OCI-LY1 (cell line): ENCODE results near the gene SPINK7.

ENCODE experiments used
- H2AFZ ChIP-seq: fragments of 200-600 bp; sonication (generic), shearing (Covaris generic); 2 replicates; pipeline ENCODE4 v1.6.0; 2014; ENCODE audit warnings: antibody characterized with exemption, mild to moderate bottlenecking, low read length
- H3F3A ChIP-seq: fragments of 200-600 bp; sonication (generic), shearing (Covaris generic); 2 replicates; pipeline ENCODE4 v1.6.0; 2014; ENCODE audit warnings: mild to moderate bottlenecking, antibody characterized with exemption, low read length, moderate library complexity; ENCODE audit not compliant: insufficient read depth
- H3K27ac ChIP-seq: fragments of 200-600 bp; sonication (generic); 2 replicates; pipeline ENCODE4 v1.5.1; 2014; ENCODE audit warnings: low read length, mixed run types, mild to moderate bottlenecking, low read depth; ENCODE audit not compliant: poor library complexity, severe bottlenecking
- H3K27me3 ChIP-seq: fragments of 200-600 bp; sonication (generic); 2 replicates; pipeline ENCODE4 v1.6.0; 2014; ENCODE audit warnings: antibody characterized with exemption, mild to moderate bottlenecking, low read length, moderate library complexity; ENCODE audit not compliant: insufficient read depth
- H3K36me3 ChIP-seq: fragments of 200-600 bp; sonication (generic); 2 replicates; pipeline ENCODE4 v1.6.1; 2014; ENCODE audit warnings: mild to moderate bottlenecking, antibody characterized with exemption, low read length, moderate library complexity, mixed read lengths; ENCODE audit not compliant: insufficient read depth
- H3K4me1 ChIP-seq: fragments of 200-600 bp; sonication (generic); 2 replicates; pipeline ENCODE4 v1.5.1; 2014; ENCODE audit warnings: mild to moderate bottlenecking, low read length, moderate library complexity; ENCODE audit not compliant: insufficient read depth, severe bottlenecking
- H3K4me2 ChIP-seq: fragments of 200-600 bp; sonication (generic), shearing (Covaris generic); 2 replicates; pipeline ENCODE4 v1.6.1; 2014; ENCODE audit warnings: low read length
- H3K4me3 ChIP-seq: fragments of 200-600 bp; sonication (generic); 2 replicates; pipeline ENCODE4 v1.5.1; 2014; ENCODE audit warnings: low read length, low read depth, mild to moderate bottlenecking, mixed read lengths; ENCODE audit not compliant: poor library complexity, severe bottlenecking
- H3K79me2 ChIP-seq: fragments of 200-600 bp; shearing (Covaris generic); 2 replicates; pipeline ENCODE4 v1.6.1; 2016; ENCODE audit warnings: mixed run types, low read length, mixed read lengths; ENCODE audit not compliant: insufficient read depth
- H3K9ac ChIP-seq: fragments of 200-600 bp; sonication (generic), shearing (Covaris generic); 2 replicates; pipeline ENCODE4 v1.6.1; 2014; ENCODE audit warnings: mild to moderate bottlenecking, low read length, mixed read lengths
- H3K9me2 ChIP-seq: fragments of 200-600 bp; sonication (generic), shearing (Covaris generic); 2 replicates; pipeline ENCODE4 v1.6.1; 2014; ENCODE audit warnings: low read depth, mild to moderate bottlenecking, low read length, mixed read lengths
- H3K9me3 ChIP-seq: fragments of 200-600 bp; shearing (Covaris generic); 2 replicates; pipeline ENCODE4 v1.6.1; 2014; ENCODE audit warnings: low read length, mixed read lengths
- H4K20me1 ChIP-seq: fragments of 200-600 bp; sonication (generic), shearing (Covaris generic); 2 replicates; pipeline ENCODE4 v1.6.0; 2016; ENCODE audit warnings: mild to moderate bottlenecking, low read length; ENCODE audit not compliant: insufficient read depth
- EZH2 ChIP-seq: fragments of 200-600 bp; sonication (generic), shearing (Covaris generic); IDR thresholded peaks from 2 replicates; pipeline ENCODE4 v1.8.0; 2017; ENCODE audit warnings: borderline replicate concordance, mixed run types, mild to moderate bottlenecking, antibody characterized with exemption, low read length, moderate library complexity, mixed read lengths
- TF ChIP-seq, protein P1 (sequence below): fragments of 200-600 bp; sonication (generic), shearing (Covaris generic); IDR thresholded peaks from 2 replicates; pipeline ENCODE4 v1.5.1; 2017; ENCODE audit warnings: mild to moderate bottlenecking, antibody characterized with exemption, low read length, moderate library complexity, mixed read lengths

The SPINK7 gene

DNA sequence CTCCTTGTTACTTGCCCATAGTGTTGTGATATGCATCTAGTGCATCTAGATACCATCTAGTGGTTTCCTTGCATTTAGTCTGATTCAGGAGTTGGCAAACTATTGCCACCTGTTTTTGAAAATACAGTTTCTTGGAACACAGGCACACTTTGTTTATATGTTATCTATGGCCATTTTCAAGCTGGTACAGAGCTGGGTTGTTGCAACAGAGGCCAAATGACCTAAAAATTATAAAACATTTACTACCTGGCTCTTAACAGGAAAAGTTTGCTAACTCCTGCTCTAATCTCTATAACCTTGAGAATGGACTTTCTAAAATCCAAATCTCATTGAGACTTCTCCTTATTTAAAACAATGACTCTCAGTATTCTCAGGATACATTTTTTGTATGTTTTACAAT is 52.1 kb downstream of the SPINK7 start:
- Histone ChIP-seq H3K4me3 (no peak overlapping the region), H4K20me1 (no peaks in the 10 kb centered on the region), H3K4me1 (no peaks in the 10 kb centered on the region), H3K27ac (no peak overlapping the region), H3K9ac (no peak overlapping the region), H3K4me2 (no peak overlapping the region), H3K79me2 (no peaks in the 10 kb centered on the region), H3K9me2 (no peaks in the 10 kb centered on the region), H3K9me3 (no peaks in the 10 kb centered on the region), H3K36me3 (no peaks in the 10 kb centered on the region; the same call in 1 of the 2 replicates), H2AFZ (no peak overlapping the region), H3F3A (no peaks in the 10 kb centered on the region), H3K27me3 (no peaks in the 10 kb centered on the region)
- TF ChIP-seq EZH2: no peak
- TF ChIP-seq, protein P1, sequence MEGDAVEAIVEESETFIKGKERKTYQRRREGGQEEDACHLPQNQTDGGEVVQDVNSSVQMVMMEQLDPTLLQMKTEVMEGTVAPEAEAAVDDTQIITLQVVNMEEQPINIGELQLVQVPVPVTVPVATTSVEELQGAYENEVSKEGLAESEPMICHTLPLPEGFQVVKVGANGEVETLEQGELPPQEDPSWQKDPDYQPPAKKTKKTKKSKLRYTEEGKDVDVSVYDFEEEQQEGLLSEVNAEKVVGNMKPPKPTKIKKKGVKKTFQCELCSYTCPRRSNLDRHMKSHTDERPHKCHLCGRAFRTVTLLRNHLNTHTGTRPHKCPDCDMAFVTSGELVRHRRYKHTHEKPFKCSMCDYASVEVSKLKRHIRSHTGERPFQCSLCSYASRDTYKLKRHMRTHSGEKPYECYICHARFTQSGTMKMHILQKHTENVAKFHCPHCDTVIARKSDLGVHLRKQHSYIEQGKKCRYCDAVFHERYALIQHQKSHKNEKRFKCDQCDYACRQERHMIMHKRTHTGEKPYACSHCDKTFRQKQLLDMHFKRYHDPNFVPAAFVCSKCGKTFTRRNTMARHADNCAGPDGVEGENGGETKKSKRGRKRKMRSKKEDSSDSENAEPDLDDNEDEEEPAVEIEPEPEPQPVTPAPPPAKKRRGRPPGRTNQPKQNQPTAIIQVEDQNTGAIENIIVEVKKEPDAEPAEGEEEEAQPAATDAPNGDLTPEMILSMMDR: no peak
